NCI-H526 treated with DMSO at 0.1 percent for 48 hours (cell line): ENCODE measurements around the gene GLT6D1.

Experiments used
- DNase-seq: peaks from one replicate; lab custom pipeline; 2025; lab: John Stamatoyannopoulos, UW

The GLT6D1 gene

GRCh38 chr9:135608294-135608998 lies 30.9 kb downstream of the GLT6D1 start:
- no peak for DNase-seq

GRCh38 chr9:135607401-135608293 lies 31.7 kb downstream of the GLT6D1 start:
- no peak for DNase-seq

DNA sequence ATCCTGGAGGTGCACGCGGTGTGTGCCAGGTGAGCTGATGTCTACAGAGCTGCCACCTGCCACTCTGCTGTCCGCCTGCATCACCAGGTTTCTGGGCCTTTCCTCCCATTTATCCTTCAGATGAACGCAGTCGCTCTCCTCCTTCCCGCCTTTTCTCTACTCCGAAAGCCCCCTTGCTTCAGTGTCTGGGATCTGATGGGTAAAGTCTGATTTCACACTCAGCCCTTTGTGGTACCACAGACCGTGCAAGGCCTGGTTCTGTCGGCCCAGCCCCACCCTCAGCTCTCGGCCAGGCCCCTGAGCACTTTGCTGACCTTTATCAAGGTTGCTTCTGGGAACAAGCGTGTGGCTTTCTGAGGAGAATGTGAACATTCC lies 32.5 kb downstream of the GLT6D1 start:
- no peak for DNase-seq

DNA sequence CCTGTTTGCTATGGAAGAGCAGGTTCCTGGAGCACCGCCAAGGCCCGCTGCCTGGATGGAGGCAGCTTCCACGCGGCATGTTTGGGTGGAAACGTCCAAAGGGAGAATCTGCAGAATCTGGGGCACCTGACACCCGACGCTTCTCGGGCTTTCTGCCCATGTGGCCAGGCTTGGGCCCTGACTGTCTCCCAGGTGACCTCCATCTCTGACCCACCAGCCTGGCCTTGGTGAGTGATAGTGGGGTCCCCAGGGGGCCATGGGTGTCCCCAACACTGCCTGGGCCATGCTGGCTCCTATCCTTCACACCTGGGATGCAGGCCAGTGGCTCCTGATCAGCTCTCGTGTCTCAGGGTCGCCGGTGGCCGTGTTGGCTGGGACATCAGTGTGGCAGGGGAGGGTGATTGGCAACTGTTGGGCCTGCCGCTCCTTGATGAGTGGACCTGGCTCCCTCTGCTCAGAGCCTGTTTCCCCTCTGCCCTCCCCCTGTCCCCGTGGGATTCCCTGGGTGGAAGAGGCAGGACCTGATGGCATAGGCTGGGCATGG lies 34.0 kb downstream of the GLT6D1 start:
- DNase-seq, result no peak

DNA sequence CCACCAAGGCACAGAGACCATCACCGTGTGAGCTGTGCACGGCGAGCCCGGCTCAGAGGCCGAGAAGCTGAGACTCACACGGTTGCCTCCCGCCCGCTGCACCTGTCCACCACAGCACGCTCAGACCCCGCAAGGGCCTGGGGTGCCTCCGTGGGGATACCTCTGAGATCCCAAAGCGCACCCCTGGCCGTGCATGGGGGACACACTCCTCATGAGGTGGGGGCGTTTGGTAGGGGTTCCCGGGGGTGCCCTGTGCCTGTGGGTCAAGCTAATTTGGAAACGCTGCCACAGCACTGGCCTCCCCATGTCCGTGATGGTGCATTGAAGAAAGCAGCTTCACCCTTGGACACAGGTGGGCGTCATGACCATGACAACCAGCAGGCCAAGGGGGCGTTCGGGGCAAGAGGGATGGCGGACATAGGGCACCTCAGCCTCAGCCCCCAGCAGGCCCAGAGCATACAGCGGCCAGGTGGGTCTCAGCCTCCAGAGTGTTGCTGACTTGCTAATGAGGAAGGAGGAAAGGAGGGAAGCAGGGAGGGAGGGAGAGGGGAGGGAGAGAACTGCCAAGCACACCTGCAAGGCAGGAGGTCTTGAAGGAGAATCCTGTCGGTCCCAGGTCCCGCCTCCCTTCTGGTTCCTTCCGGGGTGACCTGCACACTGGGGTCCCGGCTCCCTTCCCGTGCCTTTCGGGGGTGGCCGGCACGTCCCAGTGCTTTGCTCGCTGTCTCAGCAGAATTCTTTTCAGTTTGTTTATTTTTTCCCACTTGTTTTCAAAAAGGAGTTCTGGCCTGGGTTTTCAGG lies 34.7 kb downstream of the GLT6D1 start:
- no peak for DNase-seq

- DNase-seq, result no peak
These were observed 36.4 kb downstream of the GLT6D1 start for GRCh38 chr9:135602789-135603481.

DNA sequence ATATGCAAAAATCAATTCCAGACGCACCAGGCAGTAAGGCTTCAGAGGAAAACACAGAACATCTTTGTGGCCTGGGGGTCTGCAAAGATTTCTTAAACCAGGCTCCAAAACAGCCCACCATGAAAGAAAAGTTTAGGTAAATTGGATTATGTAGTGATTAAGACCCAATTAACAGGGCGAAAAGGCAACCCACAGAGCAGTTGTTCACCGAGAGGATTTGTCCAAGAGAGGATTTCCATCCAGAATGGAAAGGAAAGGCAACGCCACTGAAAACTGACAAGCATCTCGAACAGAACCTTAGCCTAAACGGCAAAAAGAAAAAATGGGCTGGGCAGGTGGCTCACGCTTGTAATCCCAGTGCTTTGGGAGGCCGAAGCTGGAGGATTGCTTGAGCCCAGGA lies 37.4 kb downstream of the GLT6D1 start:
- no peak for DNase-seq

- no peak for DNase-seq
These were observed 39.0 kb downstream of the GLT6D1 start for GRCh38 chr9:135600296-135600817.

GRCh38 chr9:135596211-135596610 lies 43.1 kb downstream of the GLT6D1 start:
- no peak for DNase-seq

DNA sequence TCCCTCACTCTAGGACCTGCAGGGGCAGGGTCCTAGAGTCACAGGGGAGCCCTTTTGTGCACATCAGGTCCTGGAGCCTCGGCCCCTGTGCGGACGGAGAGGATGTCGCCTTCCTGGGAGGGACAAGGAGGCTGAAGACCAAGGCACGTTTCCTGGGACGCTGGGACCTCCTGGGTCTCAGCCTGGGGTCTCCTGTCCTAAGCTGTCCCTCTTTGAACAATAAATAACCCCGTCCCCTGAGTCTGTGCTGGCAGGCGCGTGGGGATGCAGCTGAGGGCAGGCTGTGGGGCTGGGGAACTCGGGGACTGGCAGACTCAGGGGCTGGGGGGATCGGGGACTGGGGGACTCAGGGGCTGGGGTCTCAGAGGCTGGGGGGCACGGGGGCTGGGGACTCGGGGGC lies 46.7 kb downstream of the GLT6D1 start:
- no peak for DNase-seq

- DNase-seq, result no peak
These were observed 47.1 kb downstream of the GLT6D1 start for GRCh38 chr9:135592331-135592590.

DNA sequence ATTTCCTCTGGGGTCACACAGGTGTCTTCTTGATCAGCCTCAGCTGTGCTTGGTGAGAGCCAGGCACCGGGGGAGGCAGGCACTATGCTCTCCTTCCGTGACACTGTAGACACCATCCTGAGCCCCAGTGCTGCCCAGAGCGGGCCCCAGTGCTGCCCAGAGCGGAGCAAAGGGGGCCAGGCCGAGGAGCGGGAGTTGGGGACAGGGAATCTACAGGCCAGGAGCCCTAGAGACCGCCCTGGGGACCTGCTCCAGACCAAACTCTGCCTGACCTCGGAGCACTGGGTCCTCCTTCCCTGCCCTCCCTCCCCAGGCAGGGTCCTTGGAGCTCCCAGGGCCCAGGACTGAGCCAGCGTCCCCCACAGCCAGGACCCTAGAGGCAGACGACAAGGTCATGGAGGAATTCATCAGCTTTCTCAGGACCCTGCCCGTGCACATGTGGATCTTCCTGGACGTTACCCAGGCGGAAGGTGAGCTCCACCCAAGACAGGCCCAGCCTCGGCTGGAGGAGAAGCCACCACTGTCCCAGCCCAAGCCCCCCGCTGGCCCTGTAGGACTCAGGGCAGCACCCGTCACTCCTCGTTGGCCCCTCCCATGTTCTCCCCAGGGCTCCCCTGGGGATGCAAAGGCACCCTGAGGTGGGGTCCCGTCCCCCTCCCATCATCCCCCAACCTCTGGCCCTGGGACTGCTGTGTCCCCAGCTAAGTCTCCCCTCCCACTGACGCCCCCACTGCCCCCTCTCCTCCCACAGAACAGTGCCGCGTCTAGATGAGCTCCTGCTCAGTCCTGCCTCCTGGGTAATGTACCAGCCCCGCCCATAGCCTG lies 47.6 kb downstream of the GLT6D1 start:
- DNase-seq, result no peak

GRCh38 chr9:135590486-135591079 lies 48.8 kb downstream of the GLT6D1 start:
- DNase-seq, result no peak

GRCh38 chr9:135589596-135590485 lies 49.5 kb downstream of the GLT6D1 start:
- DNase-seq, result no peak

DNA sequence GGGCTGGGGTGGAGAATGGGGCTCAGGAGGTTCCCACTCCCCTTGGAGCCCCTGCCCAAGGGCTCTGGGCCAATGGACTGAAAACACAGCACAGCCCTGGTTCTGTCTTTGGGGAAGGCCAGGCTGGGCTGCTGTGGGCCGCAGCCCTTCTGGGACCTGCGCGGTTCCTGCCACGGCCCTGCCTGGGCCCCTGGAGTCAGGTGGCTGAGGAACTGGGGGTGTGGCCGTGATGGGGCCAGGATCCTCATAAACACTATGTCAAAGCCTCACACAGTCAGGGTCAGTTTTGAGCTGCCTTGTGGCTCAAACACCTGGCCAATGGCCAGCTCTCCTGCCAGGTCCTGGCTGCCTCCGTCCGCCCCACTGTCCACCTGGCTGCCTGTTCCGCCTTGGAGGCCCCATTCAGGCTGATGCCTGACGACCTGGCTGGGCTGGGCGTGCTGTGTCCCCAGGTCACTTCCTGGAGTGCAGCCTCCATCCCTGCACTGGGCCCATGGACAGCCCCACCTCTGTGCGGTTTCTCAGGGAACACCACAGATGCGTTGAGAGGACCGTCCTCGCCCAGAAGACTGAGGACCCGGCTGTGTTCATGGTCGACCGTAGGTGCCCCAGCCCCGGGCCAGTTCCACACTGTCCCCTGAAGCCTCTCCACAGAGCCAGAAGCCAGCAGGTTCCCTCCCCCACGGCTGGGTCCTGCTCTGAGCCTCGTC lies 50.3 kb downstream of the GLT6D1 start:
- DNase-seq, result no peak

DNA sequence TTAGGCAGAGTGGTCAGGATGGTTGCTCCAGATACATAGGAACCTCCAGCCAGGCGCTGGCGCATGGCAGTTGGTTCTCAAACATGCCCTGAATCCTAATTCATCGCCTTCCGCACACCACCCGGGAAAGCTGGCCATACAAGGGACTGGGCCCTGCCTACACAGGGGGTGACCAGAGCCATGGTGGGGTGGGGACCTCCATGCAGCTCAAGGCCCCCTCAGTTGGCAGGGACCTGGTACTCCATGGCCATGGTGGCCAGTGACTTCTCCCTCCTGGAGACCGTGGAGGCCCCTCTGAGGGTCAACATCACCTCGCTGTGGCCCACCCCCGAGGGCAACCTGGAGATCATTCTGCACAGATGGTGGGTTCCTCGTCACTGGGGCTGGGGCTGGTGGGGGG lies 51.0 kb downstream of the GLT6D1 start:
- DNase-seq, result no peak

DNA sequence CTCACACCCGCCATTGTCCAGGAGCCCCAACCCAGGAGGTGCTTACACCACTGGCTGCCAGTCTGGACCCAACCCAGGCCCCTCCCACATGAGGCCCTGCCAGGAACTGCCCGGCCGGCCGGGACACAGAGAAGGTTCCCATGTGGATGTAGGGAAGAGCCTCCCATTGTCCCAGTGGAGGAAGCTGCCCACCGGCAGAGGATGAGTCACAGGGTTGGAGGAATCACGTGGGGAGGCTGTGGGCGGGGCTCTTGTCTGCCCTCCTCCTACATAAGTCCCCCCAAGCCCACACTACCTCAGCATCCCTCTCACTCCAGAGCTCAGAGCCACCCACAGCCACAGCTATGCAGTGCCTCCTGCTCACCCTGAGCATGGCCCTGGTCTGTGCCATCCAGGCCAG lies 51.7 kb downstream of the GLT6D1 start:
- no peak for DNase-seq

GRCh38 chr9:135586601-135587109 lies 52.7 kb downstream of the GLT6D1 start:
- no peak for DNase-seq

DNA sequence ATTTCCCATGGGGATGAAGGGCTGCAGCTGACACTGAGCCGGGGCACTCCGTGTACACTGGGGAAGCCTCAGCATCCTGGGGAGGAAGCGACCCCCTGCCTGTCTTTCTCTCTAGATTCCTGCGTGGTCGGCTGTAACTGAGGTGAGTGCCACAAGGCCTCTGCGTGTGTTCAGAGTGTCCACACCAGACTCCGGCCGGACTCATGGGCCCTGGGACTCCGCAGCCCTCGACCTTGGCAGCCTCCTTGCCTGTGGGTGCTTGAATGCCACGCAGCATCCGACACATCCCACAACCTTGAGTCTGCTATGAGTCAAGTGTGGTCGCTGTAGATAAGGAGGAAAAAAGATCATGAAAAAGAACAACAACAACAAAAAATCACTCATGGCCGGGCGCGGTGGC lies 54.4 kb downstream of the GLT6D1 start:
- DNase-seq, result no peak
